Gastroesophageal sphincter (tissue), 4 donors: ENCODE measurements around the gene SUPT20H. TPM values are rescaled to one million over a fixed set of nuclear protein-coding genes. Genes with fewer than 3 reads are reported as not detected.
"Not testable (repeated sequence)": the region's sequence is repeated elsewhere in the genome, so short reads cannot be mapped to it uniquely, and the experiment has no call there.

Source experiments
- ATAC-seq: fragments of 150-250 bp; one replicate; pipeline ENCODE4 v1.9.1; 2016; ENCODE audit warnings: mild to moderate bottlenecking, moderate library complexity
- H3K27ac ChIP-seq, 4 donors: fragments of 200-600 bp; sonication (generic) in 3 of 4; 1 replicate in 3 of 4; 2 replicates in 1 of 4; pipeline ENCODE4 v1.5.1; 2016 to 2019
- H3K27me3 ChIP-seq: fragments of 200-600 bp; sonication (generic); one replicate; pipeline ENCODE4 v1.5.1; 2019
- H3K36me3 ChIP-seq, 2 donors: fragments of 200-600 bp; sonication (generic); one replicate each; pipeline ENCODE4 v1.5.1; 2019; ENCODE audit warnings: control low read depth in 1 of 2
- H3K4me1 ChIP-seq, 3 donors: fragments of 200-600 bp; sonication (generic); 1 replicate in 2 of 3; 2 replicates in 1 of 3; pipeline ENCODE4 v1.5.1; 2016 to 2019; ENCODE audit warnings: control low read depth in 2 of 3
- H3K4me3 ChIP-seq, 2 donors: fragments of 200-600 bp; sonication (generic); one replicate each; pipeline ENCODE4 v1.5.1; 2019; ENCODE audit warnings: mild to moderate bottlenecking in 1 of 2, moderate library complexity in 1 of 2
- H3K9me3 ChIP-seq, 3 donors: fragments of 200-600 bp; sonication (generic); one replicate each; pipeline ENCODE4 v1.5.1; 2017 to 2019; ENCODE audit warnings: control low read depth in 2 of 3
- CTCF ChIP-seq, 4 experiments: fragments of 200-600 bp in 2 of 4; fragments of 450-650 bp in 2 of 4; sonication (generic) in 1 of 4; IDR thresholded peaks; one replicate each; pipeline ENCODE4 v1.5.1; 2017 to 2019; ENCODE audit warnings: antibody characterized with exemption in 4 of 4, mild to moderate bottlenecking in 2 of 4, moderate library complexity in 2 of 4
- EP300 ChIP-seq: sonication (generic); formaldehyde crosslinking; IDR thresholded peaks from one replicate; pipeline ENCODE4 v1.6.1; 2017; ENCODE audit warnings: antibody characterized with exemption, mild to moderate bottlenecking
- POLR2A ChIP-seq, 2 donors: fragments of 450-650 bp; IDR thresholded peaks; one replicate each; pipeline ENCODE4 v1.6.1; 2017; ENCODE audit warnings: antibody characterized with exemption in 2 of 2, mild to moderate bottlenecking in 2 of 2, moderate library complexity in 1 of 2
- POLR2AphosphoS5 ChIP-seq: sonication (generic); formaldehyde crosslinking; IDR thresholded peaks from one replicate; pipeline ENCODE4 v1.6.1; 2017; ENCODE audit warnings: antibody characterized with exemption
- WGBS, 2 donors: methylation state at CpG; one replicate each; pipeline ENCODE4 v1.1.5; 2018; ENCODE audit warnings: low coverage in 1 of 2; 5-methylcytosine and 5-hydroxymethylcytosine counted together
- total RNA-seq, 4 donors: library from RNA; depleted of rRNA; stranded (reverse); fragments of >200 nt; gene quantifications; one replicate each; pipeline ENCODE4 v1.1.0, GENCODE V29; 2016

Gene SUPT20H
- total RNA-seq, 4 donors from 2014 or later = 23.5 to 41.6 (median 33.1) TPM

- no peak for ATAC-seq
- TF ChIP-seq POLR2A (IDR thresholded peaks at IDR 0.05) = no peak
- no peak for TF ChIP-seq POLR2AphosphoS5
- TF ChIP-seq EP300 = no peak
- no peak for TF ChIP-seq CTCF (IDR thresholded peaks at IDR 0.05)
- H3K36me3 ChIP-seq = no peaks in the 10 kb centered on the region
These were observed 9.5 kb upstream of the SUPT20H start for GRCh38 chr13:37068962-37069361.

GRCh38 chr13:37067874-37068273 is 8.4 kb upstream of the SUPT20H start:
- H3K36me3 ChIP-seq = no peaks in the 10 kb centered on the region
- H3K27me3 ChIP-seq = no peaks in the 10 kb centered on the region
- TF ChIP-seq POLR2AphosphoS5 (no peak), CTCF (IDR thresholded peaks at IDR 0.05) (no peak), EP300 (no peak), POLR2A (IDR thresholded peaks at IDR 0.05) (no peak)
- no peaks in the 10 kb centered on the region for H3K4me1 ChIP-seq
- H3K4me3 ChIP-seq = no peak overlapping the region
- H3K27ac ChIP-seq = no peak overlapping the region
- WGBS, 2 donors = 69 to 71% methylated on average over 2 of the region's 2 CpGs
- ATAC-seq = no peak
- H3K9me3 ChIP-seq = no peaks in the 10 kb centered on the region

More at GRCh38 chr13:37068962-37069361, 9.5 kb upstream of the SUPT20H start:
- Histone ChIP-seq H3K27ac (no peak overlapping the region), H3K27me3 (no peaks in the 10 kb centered on the region), H3K4me1 (no peaks in the 10 kb centered on the region), H3K4me3 (no peak overlapping the region), H3K9me3 (no peaks in the 10 kb centered on the region)

GRCh38 chr13:37065890-37066526 is 6.5 kb upstream of the SUPT20H start:
- Histone ChIP-seq H3K4me3 (no peak overlapping the region), H3K27me3 (no peaks in the 10 kb centered on the region), H3K36me3 (no peaks in the 10 kb centered on the region), H3K27ac (no peak overlapping the region), H3K9me3 (no peaks in the 10 kb centered on the region), H3K4me1 (no peaks in the 10 kb centered on the region)
- 71 to 80% methylated on average over 2 to 4 of the region's 6 CpGs for WGBS, 2 donors
- no peak for ATAC-seq
- TF ChIP-seq POLR2AphosphoS5 (no peak), POLR2A (IDR thresholded peaks at IDR 0.05) (no peak), CTCF (IDR thresholded peaks at IDR 0.05) (no peak), EP300 (no peak)

- Histone ChIP-seq H3K36me3 (no peaks in the 10 kb centered on the region), H3K4me3 (peak overlapping the region; percentile 76 to 84), H3K27me3 (no peaks in the 10 kb centered on the region), H3K27ac (peak overlapping the region in 3 of 4 donors; percentile 93 to 98 (median 95)), H3K4me1 (peaks cover 0 to 28% (median 6%) of the 10 kb centered on the region in 3 donors), H3K9me3 (no peaks in the 10 kb centered on the region)
- no peak for ATAC-seq
- whole genome bisulfite sequencing, 2 donors = 19 to 20% methylated on average over 9 to 10 of the region's 10 CpGs
- no peak for TF ChIP-seq POLR2AphosphoS5
- TF ChIP-seq EP300 = no peak
- TF ChIP-seq CTCF (IDR thresholded peaks at IDR 0.05) = peak in 1 of 4 experiments; percentile 6
These were observed 332 bp upstream of the SUPT20H start for GRCh38 chr13:37059848-37060192.

GRCh38 chr13:37056228-37056627 is 3.3 kb downstream of the SUPT20H start:
- 100% methylated on average over 2 of the region's 2 CpGs; no CpG with 5 or more reads in 1 of the 2 donors for WGBS, 2 donors
- ATAC-seq = not testable (repeated sequence)

GRCh38 chr13:37053111-37053510 is 6.4 kb downstream of the SUPT20H start:
- not testable (repeated sequence) for H3K4me3 ChIP-seq, H3K27ac ChIP-seq, H3K9me3 ChIP-seq, H3K27me3 ChIP-seq, H3K36me3 ChIP-seq, ATAC-seq
- H3K4me1 ChIP-seq = peaks cover 0 to 31% (median 1%) of the 10 kb centered on the region in 3 donors
- WGBS, 2 donors = 93 to 94% methylated on average over 2 of the region's 3 CpGs

More at GRCh38 chr13:37056228-37056627, 3.3 kb downstream of the SUPT20H start:
- H3K27ac ChIP-seq, H3K9me3 ChIP-seq, H3K27me3 ChIP-seq, H3K36me3 ChIP-seq, H3K4me3 ChIP-seq: not testable (repeated sequence)
- H3K4me1 ChIP-seq = peaks cover 0 to 36% (median 6%) of the 10 kb centered on the region in 3 donors
